GM21717 (cell line): ENCODE data around the gene PADI1.

Experiments
- ATAC-seq: cut with Tn5 transposase; IDR thresholded peaks from one replicate; pipeline ENCODE4 v1.9.1; 2021; ENCODE audit warnings: mild to moderate bottlenecking, moderate library complexity; ENCODE audit not compliant: unreplicated experiment

Gene PADI1

GRCh38 chr1:17293681-17294425 lies 88.9 kb downstream of the PADI1 start:
- ATAC-seq: no peak

DNA sequence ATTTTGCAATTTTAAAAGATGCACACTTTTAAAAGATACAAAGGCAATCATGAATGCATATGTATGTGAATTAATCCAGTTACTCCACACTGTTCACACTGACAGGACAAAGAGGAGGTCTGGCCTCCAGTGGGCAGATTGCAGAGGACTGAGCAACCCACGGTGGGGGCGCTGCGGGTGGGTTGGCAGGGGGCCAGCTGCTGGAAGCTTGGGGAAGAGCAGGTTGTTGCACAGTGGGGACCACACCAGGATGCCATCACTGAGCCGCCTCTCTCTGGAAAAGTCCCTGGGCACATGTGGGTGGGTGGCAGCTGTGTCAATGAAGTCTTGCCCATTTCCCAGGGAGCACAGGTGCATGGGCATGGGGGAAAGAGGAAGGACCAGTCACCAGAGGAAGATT lies 90.4 kb downstream of the PADI1 start:
- ATAC-seq: no peak
